Suprapubic skin (tissue), 3 donors: ENCODE results near the gene FPGS.

Source experiments
- CTCF ChIP-seq, 2 donors: fragments of 200-600 bp in 1 of 2; fragments of 450-650 bp in 1 of 2; sonication (generic) in 1 of 2; IDR thresholded peaks; one replicate each; pipeline ENCODE4 v1.5.1; 2016 to 2019; ENCODE audit warnings: antibody characterized with exemption in 2 of 2, mild to moderate bottlenecking in 1 of 2, moderate library complexity in 1 of 2
- POLR2AphosphoS5 ChIP-seq, 3 donors: sonication (generic); formaldehyde crosslinking; IDR thresholded peaks; one replicate each; pipeline ENCODE4 v1.6.1; 2017; ENCODE audit warnings: antibody characterized with exemption in 3 of 3

GRCh38 chr9:127761491-127761956 lies 41.2 kb upstream of the FPGS start:
- no peak for TF ChIP-seq CTCF (IDR thresholded peaks at IDR 0.05)
- TF ChIP-seq POLR2AphosphoS5 (IDR thresholded peaks at IDR 0.05), result no peak
